DOHH2 (cell line): Measurements from ENCODE around the gene ADAMTSL5.

Experiments
- H3F3A ChIP-seq: fragments of 200-600 bp; sonication (generic), shearing (Covaris generic); 2 replicates; pipeline ENCODE4 v1.6.0; 2016; ENCODE audit warnings: antibody characterized with exemption, mild to moderate bottlenecking; ENCODE audit not compliant: control insufficient read depth, insufficient read depth
- H3K27ac ChIP-seq: fragments of 200-600 bp; sonication (generic); 2 replicates; pipeline ENCODE4 v1.5.1; 2014; ENCODE audit warnings: low read depth, mild to moderate bottlenecking, low read length, moderate library complexity
- H3K27me3 ChIP-seq: fragments of 200-600 bp; sonication (generic); 2 replicates; pipeline ENCODE4 v1.6.1; 2014; ENCODE audit warnings: mild to moderate bottlenecking, low read length, mixed read lengths; ENCODE audit not compliant: control insufficient read depth
- H3K36me3 ChIP-seq: fragments of 200-600 bp; sonication (generic); 2 replicates; pipeline ENCODE4 v1.6.1; 2014; ENCODE audit warnings: mild to moderate bottlenecking, low read length, moderate library complexity, mixed read lengths; ENCODE audit not compliant: control insufficient read depth
- H3K4me1 ChIP-seq: fragments of 200-600 bp; sonication (generic); 2 replicates; pipeline ENCODE4 v1.6.1; 2014; ENCODE audit warnings: mild to moderate bottlenecking, low read length, mixed read lengths; ENCODE audit not compliant: control insufficient read depth
- H3K4me2 ChIP-seq: fragments of 200-600 bp; sonication (generic); 2 replicates; pipeline ENCODE4 v1.6.0; 2014; ENCODE audit warnings: mild to moderate bottlenecking, low read length, moderate library complexity
- H3K4me3 ChIP-seq: fragments of 200-600 bp; sonication (generic); 2 replicates; pipeline ENCODE4 v1.5.1; 2014; ENCODE audit warnings: mild to moderate bottlenecking, low read length, mixed read lengths
- H3K79me2 ChIP-seq: fragments of 200-600 bp; sonication (generic); 2 replicates; pipeline ENCODE4 v1.6.1; 2014; ENCODE audit warnings: mild to moderate bottlenecking, low read length, mixed read lengths; ENCODE audit not compliant: control insufficient read depth
- H3K9me2 ChIP-seq: fragments of 200-600 bp; sonication (generic); replicated peaks from 2 replicates; pipeline ENCODE4 v1.6.1; 2014; ENCODE audit warnings: mild to moderate bottlenecking, low read length, mixed read lengths; ENCODE audit not compliant: control insufficient read depth
- H3K9me3 ChIP-seq: fragments of 200-600 bp; sonication (generic); 2 replicates; pipeline ENCODE4 v1.6.1; 2014; ENCODE audit warnings: antibody characterized with exemption, low read length, mixed read lengths; ENCODE audit not compliant: control insufficient read depth, insufficient read depth
- H4K20me1 ChIP-seq: fragments of 200-600 bp; sonication (generic); 2 replicates; pipeline ENCODE4 v1.6.0; 2014; ENCODE audit warnings: low read depth, mild to moderate bottlenecking, antibody characterized with exemption, low read length, moderate library complexity; ENCODE audit not compliant: control insufficient read depth, insufficient read depth
- EZH2phosphoT487 ChIP-seq: fragments of 200-600 bp; sonication (generic); IDR thresholded peaks from 2 replicates; pipeline ENCODE4 v1.6.1; 2017; ENCODE audit warnings: borderline replicate concordance, mild to moderate bottlenecking, antibody characterized with exemption, low read length, moderate library complexity, mixed read lengths
- TF ChIP-seq, protein P1 (sequence below): fragments of 200-600 bp; sonication (generic); IDR thresholded peaks from one replicate; pipeline ENCODE4 v1.5.1; 2014; ENCODE audit warnings: antibody characterized with exemption, mild to moderate bottlenecking, low read depth, low read length; ENCODE audit not compliant: poor library complexity, severe bottlenecking

ADAMTSL5 gene

DNA sequence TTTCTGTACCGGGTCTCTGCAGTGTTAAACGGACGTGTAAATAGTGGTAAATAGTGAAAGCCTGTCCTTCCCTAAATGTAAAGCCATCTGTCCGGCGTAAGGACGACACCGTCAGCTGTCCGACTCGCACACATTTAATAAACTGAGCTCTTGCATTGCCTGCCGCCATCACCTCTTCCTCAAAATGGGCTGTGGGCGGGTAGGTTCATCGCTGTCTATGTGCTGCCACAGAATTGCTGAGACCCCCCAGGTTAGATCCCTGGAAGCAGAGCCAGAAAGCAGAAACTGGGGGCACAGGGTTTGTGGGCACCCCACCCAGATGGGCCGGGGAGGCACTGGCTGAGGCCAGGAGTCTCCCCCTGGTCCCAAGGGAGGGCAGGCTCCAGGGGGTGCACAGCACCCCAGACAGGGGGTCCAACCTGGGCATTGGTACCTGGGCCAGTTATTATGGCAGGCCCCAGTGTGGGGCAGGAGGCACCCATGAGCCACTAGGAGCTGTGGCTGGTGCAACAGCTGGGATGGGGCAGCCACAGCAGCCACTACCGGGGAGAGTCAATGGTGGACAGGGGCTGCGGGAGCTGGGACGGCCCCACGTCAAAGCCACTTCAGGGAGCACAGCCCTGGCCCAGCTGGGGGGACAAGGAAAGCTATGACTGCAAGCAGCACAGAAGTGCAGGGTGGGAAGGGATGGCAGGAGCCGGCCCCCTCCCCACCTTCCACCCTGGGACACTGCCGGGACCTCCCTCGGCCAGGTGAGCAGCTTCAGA is 39.6 kb downstream of the ADAMTSL5 start:
- no peak overlapping the region for H3K4me2 ChIP-seq

DNA sequence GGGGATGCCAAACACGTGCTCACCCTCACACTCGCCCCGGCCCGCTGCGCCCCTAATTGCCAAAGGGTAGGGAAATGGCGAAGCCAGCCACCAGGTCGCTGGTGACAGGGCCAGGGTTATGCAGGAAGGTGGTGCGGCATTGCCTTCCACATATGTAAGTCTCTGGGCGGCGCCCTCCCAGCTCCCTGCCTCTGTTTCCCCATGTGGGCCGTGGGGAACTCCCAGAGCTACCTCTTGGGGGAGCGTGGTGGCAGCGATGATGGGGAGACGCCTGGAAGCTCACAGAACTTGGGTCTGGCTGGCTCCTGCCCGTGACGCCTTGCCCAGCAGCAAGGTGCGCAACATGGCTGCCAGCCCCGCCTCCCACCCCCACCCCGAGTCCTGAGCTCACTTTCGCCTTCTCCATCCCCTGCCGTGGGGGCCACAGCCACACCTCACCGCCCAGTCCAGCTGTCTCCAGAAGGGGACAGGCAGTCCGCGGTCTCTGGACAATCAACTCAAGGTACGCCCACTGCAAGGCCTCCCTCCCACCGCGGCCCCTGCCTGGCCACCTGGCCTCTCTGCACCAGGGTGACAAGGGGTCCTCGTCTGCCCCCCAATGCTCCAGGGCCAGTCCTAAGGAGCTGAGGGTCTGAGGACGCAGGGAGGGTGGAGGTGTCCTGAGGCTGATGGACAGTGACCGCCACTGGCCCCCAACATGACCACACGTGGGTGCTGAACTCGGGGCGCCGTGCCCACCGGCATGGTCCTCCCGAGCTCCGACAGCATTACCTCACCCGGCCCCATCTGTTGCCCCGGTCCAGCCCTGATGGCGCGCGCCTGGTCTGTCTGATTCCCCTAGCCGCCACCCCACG is 40.4 kb downstream of the ADAMTSL5 start:
- peaks cover 19% of the 10 kb centered on the region; the same call in 1 of the 2 replicates for H4K20me1 ChIP-seq
- peaks cover 39% of the 10 kb centered on the region for H3K27me3 ChIP-seq
- H3K9me2 ChIP-seq: no peaks in the 10 kb centered on the region
- H3K4me2 ChIP-seq: no peak overlapping the region
- H3K9me3 ChIP-seq: no peaks in the 10 kb centered on the region
- peaks cover 25% of the 10 kb centered on the region for H3K4me1 ChIP-seq
- TF ChIP-seq, protein P1, sequence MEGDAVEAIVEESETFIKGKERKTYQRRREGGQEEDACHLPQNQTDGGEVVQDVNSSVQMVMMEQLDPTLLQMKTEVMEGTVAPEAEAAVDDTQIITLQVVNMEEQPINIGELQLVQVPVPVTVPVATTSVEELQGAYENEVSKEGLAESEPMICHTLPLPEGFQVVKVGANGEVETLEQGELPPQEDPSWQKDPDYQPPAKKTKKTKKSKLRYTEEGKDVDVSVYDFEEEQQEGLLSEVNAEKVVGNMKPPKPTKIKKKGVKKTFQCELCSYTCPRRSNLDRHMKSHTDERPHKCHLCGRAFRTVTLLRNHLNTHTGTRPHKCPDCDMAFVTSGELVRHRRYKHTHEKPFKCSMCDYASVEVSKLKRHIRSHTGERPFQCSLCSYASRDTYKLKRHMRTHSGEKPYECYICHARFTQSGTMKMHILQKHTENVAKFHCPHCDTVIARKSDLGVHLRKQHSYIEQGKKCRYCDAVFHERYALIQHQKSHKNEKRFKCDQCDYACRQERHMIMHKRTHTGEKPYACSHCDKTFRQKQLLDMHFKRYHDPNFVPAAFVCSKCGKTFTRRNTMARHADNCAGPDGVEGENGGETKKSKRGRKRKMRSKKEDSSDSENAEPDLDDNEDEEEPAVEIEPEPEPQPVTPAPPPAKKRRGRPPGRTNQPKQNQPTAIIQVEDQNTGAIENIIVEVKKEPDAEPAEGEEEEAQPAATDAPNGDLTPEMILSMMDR: no peak
- no peak for TF ChIP-seq EZH2phosphoT487
- H3K4me3 ChIP-seq: no peak overlapping the region
- 0 out of 2 replicates have a peak, but pooled peaks cover 4% of the 10 kb centered on the region for H3F3A ChIP-seq
- peaks cover 14% of the 10 kb centered on the region for H3K79me2 ChIP-seq
- H3K27ac ChIP-seq: no peak overlapping the region
- H3K36me3 ChIP-seq: peaks cover 8% of the 10 kb centered on the region

More for the DNA sequence above, 39.6 kb downstream of the ADAMTSL5 start:
- Histone ChIP-seq H4K20me1 (peaks cover 19% of the 10 kb centered on the region; the same call in 1 of the 2 replicates), H3K9me2 (no peaks in the 10 kb centered on the region), H3K36me3 (peaks cover 9% of the 10 kb centered on the region), H3K27me3 (peaks cover 35% of the 10 kb centered on the region), H3F3A (0 out of 2 replicates have a peak, but pooled peaks cover 4% of the 10 kb centered on the region), H3K9me3 (no peaks in the 10 kb centered on the region), H3K4me3 (no peak overlapping the region), H3K27ac (no peak overlapping the region), H3K4me1 (peaks cover 31% of the 10 kb centered on the region), H3K79me2 (peaks cover 21% of the 10 kb centered on the region)
- TF ChIP-seq, protein P1: no peak
- no peak for TF ChIP-seq EZH2phosphoT487

DNA sequence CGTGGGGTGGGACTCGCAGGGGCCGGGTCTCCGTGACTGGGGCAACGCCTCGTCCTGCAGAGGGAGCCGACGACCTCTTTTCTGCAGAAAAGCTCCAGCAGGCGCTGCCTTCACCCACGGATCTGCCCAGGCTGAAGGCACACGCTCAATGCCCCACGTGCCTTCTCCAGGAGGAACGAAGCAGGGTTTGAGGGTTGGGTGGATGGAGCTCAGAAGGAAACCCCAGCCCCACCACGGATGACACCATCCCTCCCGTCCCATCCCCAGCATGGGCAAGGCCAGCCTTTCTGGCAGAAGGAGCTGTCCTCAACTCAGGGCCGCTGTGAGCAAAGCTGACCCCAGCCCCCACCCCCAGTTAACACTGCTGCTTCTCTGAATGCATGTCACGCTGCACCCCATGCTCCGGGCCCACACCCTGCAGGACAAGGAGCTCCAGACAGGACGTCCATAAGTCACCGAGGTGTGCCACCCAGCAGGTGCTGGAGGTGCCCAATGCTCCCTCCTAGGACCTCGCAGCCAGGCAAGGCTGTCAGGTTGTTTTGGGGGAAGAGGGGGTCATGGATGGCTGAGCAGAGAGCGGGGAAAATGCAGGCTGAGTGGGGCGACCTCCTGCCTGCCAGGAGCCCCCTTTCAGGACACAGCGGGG is 41.2 kb downstream of the ADAMTSL5 start:
- H3K4me2 ChIP-seq: peak overlapping the region; percentile 62
- peaks cover 4% of the 10 kb centered on the region; the same call in 1 of the 2 replicates for H3K36me3 ChIP-seq
- H3K9me3 ChIP-seq: no peaks in the 10 kb centered on the region
- H3F3A ChIP-seq: 0 out of 2 replicates have a peak, but pooled peaks cover 4% of the 10 kb centered on the region
- H3K4me3 ChIP-seq: peak overlapping the region; percentile 53
- peaks cover 39% of the 10 kb centered on the region for H3K27me3 ChIP-seq
- H3K27ac ChIP-seq: no peak overlapping the region
- H4K20me1 ChIP-seq: peaks cover 19% of the 10 kb centered on the region; the same call in 1 of the 2 replicates
- peaks cover 9% of the 10 kb centered on the region for H3K79me2 ChIP-seq
- TF ChIP-seq, protein P1: no peak
- TF ChIP-seq EZH2phosphoT487: no peak
- no peaks in the 10 kb centered on the region for H3K9me2 ChIP-seq
- peaks cover 23% of the 10 kb centered on the region for H3K4me1 ChIP-seq
